H1 (cell line): ENCODE results near the gene TPP2.

Experiments
- CTCF ChIP-seq, 3 experiments: IDR thresholded peaks; 1 replicate in 2 of 3; 2 replicates in 1 of 3; pipeline versions ENCODE4 v1.5.1 to v1.6.1; 2011; ENCODE audit warnings: low read length in 3 of 3, mild to moderate bottlenecking in 3 of 3, inconsistent platforms in 2 of 3, low read depth in 1 of 3, moderate library complexity in 1 of 3; ENCODE audit not compliant: insufficient read depth in 1 of 3; ENCODE audit errors: control extremely low read depth in 1 of 3
- EP300 ChIP-seq, 2 experiments: IDR thresholded peaks; 1 replicate in 1 of 2; 2 replicates in 1 of 2; pipeline ENCODE4 v1.6.1; 2011 to 2012; ENCODE audit warnings: low read depth in 2 of 2, low read length in 2 of 2, mild to moderate bottlenecking in 2 of 2, borderline replicate concordance in 1 of 2, inconsistent platforms in 1 of 2, moderate library complexity in 1 of 2
- JUND ChIP-seq: IDR thresholded peaks from 2 replicates; pipeline ENCODE4 v1.6.1; 2011; ENCODE audit warnings: mild to moderate bottlenecking, improper control_type of control experiment, low read length
- MAX ChIP-seq: IDR thresholded peaks from 2 replicates; pipeline ENCODE4 v1.6.1; 2012; ENCODE audit warnings: inconsistent platforms
- PHF8 ChIP-seq: fragments of 200-600 bp; sonication (generic); conservative IDR thresholded peaks from 2 replicates; pipeline ENCODE4 v1.7.1; 2012; ENCODE audit warnings: low read depth, mild to moderate bottlenecking, inconsistent platforms, low read length, moderate library complexity
- RAD21 ChIP-seq, 2 experiments: IDR thresholded peaks in 1 of 2; conservative IDR thresholded peaks in 1 of 2; 2 replicates each; pipeline ENCODE4 v1.6.1; 2011; ENCODE audit warnings: low read depth in 2 of 2, low read length in 2 of 2, improper control_type of control experiment in 1 of 2, inconsistent platforms in 1 of 2, mild to moderate bottlenecking in 1 of 2, moderate library complexity in 1 of 2
- SP1 ChIP-seq: IDR thresholded peaks from 2 replicates; pipeline ENCODE4 v1.6.1; 2011; ENCODE audit warnings: low read depth, low read length
- SP2 ChIP-seq: IDR thresholded peaks from 2 replicates; pipeline ENCODE4 v1.6.1; 2012; ENCODE audit warnings: mild to moderate bottlenecking, low read length, inconsistent platforms
- TAF1 ChIP-seq: IDR thresholded peaks from 2 replicates; pipeline ENCODE4 v1.6.1; 2011; ENCODE audit warnings: mild to moderate bottlenecking, low read depth, low read length
- TCF12 ChIP-seq: IDR thresholded peaks from 2 replicates; pipeline ENCODE4 v1.6.1; 2011; ENCODE audit warnings: low read depth, mild to moderate bottlenecking, low read length
- TEAD4 ChIP-seq: IDR thresholded peaks from 2 replicates; pipeline ENCODE4 v1.6.1; 2012; ENCODE audit warnings: low read depth, low read length, inconsistent platforms, mixed read lengths
- YY1 ChIP-seq: IDR thresholded peaks from 2 replicates; pipeline ENCODE4 v1.6.1; 2011; ENCODE audit warnings: low read depth, mild to moderate bottlenecking, low read length

- TF ChIP-seq CTCF (IDR thresholded peaks at IDR 0.05; ENCODE audit: control extremely low read depth in 1 of 3, insufficient read depth in 1 of 3, low read depth in 1 of 3, low read length in 3 of 3) (no peak), EP300 (IDR thresholded peaks at IDR 0.05; ENCODE audit: borderline replicate concordance in 1 of 2, low read depth in 2 of 2, low read length in 2 of 2) (no peak), YY1 (no peak), TCF12 (no peak), TAF1 (no peak), SP1 (no peak), PHF8 (no peak), RAD21 (IDR thresholded peaks at IDR 0.05 in 1 of 2, conservative IDR thresholded peaks at IDR 0.05 in 1 of 2; ENCODE audit: low read depth in 2 of 2, low read length in 2 of 2) (no peak), TEAD4 (no peak), MAX (no peak), JUND (no peak), SP2 (no peak)
Measured at GRCh38 chr13:102704238-102705058, 107.7 kb downstream of the TPP2 start.
